NCI-H2196 treated with DMSO at 0.1 percent for 48 hours (cell line): ENCODE data around the gene S100A13.
"Not testable (repeated sequence)": the region's sequence is repeated elsewhere in the genome, so short reads cannot be mapped to it uniquely, and the experiment has no call there.

Experiments
- DNase-seq: peaks from one replicate; lab custom pipeline; 2025; ENCODE audit not compliant: unreplicated experiment; lab: John Stamatoyannopoulos, UW

S100A13 gene

DNA sequence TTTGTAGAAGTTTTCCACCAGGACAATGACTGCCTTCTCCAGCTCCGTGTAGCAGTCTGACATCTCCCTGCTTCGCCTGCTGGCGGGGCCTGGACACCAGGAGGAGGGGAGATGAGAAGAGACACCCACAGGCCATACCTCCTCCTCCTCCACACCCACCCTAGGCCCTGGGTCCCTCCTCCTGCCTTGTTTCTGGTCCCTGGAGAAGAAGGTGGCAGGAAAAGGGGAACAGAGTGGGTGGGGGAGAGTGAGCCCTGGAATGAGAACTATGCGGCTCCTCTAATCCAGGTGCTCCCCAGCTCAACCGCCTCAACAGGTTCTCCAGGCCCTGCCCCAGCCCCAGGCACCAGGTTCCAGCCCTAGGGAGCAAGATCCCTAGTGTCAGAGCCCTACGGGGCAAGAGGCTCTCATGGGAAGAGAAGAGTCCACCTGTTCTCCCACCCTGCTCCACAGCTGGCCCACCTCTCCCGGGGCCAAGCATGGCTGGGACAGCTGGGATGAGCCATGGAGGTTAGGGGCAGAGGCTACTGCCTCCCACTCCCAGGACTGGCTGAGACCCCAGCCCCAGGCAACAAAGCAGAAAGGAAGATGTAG lies 19.1 kb downstream of the S100A13 start:
- DNase-seq: no peak

DNA sequence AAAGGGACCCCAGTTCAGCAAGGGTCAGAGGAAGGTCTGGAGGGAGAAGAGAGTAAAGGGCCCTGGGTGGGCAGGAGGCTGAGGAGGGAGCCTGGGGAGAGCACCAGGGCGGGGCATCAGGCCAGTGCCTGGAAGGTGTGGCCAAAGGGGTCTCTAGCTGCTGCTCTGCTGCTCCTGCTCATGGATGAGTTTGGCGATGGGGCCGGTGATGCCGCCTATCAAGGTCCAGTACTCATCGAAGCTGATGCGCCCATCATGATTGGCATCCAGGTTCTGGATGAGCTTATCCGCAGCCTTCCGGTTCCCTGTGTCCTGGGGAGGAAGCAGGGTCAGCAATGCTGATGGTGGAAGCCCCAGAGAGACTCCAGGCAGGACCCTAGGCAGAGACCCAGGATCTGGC lies 19.9 kb downstream of the S100A13 start:
- DNase-seq: no peak

DNA sequence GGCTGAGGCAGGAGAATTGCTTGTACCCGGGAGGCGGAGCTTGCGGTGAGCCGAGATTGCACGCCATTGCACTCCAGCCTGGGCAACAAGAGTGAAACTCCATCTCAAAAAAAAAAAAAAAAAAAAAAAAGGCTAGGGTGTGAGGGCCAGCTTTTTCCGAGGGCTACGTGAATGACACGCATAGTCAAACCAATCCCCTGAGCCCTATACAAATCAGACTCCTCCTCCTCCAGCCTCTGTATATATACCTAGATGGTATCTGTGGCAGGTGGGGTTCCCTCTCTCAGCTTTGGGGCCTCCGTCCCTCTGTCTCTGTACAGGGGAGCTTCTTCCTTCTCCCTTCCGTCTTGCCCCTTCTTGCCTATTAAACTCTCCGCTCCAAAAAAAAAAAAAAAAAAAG lies 21.1 kb downstream of the S100A13 start:
- DNase-seq: no peak

DNA sequence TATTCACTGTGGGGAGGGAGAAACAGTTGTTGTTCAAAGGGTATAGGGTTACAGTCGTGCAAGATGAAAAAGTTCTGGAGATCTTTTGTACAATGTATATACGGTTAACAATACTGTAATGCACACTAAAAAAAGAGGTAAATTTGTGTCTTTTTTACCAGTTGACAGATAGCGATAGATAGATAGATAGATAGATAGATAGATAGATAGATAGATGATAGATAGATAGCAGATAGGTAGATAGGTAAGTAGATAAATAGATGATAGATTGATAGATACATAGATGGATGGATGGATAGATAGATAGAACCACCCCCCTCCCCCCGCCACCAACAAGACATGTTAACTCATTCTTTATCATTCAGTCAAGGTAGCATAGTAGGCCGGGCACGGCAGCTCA lies 24.6 kb downstream of the S100A13 start:
- DNase-seq: no peak

DNA sequence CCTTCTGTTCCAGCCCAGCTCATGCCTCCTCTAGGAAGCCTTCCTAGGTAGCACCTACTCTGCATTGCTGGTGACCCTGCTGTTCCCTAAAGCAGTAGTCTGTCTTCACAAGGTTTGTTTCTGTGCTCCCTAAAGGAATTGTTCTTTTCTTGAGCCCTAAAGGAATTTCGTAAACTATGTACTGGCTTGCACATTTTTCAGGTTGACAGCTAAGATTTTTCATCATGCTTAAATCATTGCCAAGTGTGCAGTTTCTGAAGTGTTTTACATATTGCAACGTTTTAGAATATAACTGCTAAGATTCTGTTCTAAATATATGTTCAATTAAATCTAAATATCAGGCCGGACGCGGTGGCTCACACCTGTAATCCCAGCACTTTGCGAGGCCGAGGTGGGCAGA lies 27.5 kb downstream of the S100A13 start:
- no peak for DNase-seq

DNA sequence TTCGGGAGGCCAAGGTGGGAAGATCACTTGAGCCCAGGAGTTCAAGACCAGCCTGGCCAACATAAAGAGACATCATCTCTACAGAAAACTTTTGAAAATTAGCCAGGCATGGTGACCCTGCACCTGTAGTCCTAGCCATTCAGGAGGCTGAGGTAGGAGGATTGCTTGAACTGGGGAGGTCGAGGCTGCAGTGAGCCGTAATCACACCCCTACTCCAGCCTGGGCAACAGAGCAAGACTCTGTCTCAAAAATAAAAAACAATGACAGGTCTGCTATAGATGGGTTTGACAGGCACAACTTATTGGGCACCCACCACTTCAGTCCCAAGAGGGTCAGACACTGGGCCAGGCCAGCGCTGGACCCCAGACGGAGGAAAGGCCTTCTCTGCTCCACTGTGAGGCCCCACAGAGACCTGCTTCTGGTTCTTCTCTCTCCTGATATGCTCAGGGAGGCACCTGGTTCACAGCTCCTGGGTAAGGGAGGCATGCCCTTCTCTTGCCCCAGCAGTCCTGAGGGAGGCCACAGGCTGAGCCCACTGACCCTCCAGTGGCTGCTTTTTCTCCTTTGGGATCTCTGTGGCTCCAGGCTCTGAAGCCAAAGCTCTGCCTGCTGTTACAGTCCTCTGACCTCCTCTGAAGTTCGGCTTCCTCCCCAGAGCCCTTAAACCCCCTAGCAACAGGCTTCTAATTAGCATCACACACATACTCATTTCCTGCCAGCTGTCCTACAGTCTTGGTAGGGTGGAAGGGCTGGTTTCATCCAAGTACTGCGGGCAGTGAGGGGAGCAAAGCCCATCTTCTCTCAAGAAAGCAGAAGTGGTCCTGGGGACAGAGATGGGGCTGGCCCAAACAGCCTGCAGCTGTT lies 28.8 kb downstream of the S100A13 start:
- DNase-seq: no peak

DNA sequence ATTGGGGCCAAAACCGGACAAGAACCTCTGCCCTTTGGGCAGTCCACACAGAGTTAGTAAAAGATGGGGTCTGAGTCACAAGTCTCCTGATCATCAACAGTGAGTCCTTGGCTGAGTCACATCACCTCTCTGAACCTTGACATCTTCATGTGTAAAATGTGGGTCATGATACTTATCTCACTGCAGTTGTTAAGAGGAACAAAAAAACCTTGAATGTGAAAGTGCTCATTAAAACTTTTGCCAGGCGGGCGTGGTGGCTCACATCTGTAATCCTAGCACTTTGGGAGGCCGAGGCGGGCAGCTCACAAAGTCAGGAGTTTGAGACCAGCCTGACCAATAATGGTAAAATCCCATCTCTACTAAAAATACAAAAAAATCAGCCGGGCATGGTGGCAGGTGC lies 30.1 kb downstream of the S100A13 start:
- no peak for DNase-seq

DNA sequence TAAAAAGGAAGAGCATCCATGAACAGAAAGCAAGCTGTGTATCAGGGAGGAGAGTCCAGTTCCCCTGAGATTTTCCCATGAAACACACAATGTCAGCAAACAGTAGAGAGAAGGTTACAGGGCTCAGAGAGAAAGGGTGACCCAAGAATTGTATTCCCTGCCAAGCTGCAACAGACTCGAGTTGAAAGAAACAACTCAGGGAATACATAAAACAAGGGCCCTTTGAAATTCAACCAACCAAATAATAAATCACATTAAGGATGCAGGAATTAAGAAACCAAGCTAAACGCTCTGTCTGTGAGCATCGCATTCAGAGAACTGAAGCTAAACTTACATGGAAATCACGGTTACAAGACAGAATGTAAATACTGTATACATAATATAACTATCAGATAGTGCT lies 34.6 kb downstream of the S100A13 start:
- no peak for DNase-seq

DNA sequence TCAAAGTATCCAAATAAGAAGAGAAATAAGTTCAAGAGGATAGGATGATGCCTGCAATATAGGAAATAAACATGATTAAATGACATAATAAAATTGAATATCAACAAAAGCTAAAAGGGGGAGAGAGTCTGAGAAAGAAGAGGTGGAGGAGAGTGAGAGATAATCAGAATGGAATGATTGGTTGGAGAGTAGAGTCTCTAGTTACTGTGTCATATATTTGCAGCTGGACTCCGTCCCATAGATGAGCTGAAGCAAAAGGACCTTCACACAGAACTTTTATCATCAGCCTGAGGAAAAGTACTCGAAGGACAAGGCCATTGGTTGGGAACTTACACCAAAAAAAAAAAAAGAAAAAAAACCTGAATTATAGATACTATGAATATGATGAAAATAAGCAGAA lies 38.8 kb downstream of the S100A13 start:
- no peak for DNase-seq

DNA sequence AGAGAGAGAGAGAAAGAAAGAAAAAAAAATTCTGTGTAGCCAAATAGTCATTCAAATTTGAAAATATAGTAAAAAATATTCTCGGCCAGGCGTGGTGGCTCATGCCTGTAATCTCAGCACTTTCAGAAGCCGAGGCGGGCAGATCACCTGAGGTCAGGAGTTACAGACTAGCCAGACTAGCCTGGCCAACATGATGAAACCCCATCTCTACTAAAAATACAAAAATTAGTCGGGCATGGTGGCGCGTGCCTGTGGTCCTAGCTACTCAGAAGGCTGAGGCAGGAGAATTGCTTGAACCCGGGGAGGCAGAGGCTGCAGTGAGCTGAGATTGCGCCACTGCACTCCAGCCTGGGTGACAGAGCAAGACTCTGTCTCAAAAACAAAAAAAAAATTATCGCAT lies 39.3 kb downstream of the S100A13 start:
- DNase-seq: not testable (repeated sequence)

DNA sequence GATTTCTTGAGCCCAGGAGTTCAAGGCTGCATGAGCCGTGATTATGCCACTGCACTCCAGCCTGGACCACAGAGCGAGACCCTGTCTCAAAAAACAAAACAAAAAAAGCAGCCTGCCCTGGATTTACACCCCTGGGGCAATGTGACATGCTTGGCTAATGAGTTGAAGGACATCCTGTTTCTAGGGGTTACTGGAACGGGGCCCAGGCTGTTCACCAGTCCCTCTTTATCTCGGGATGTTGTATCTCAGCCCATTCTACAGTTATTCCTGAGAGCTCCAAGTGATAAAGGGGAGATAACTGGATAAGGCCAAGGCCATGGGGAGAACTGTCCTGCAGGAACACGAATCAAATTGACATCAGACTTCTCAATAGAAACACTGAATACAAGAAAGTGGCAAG lies 40.0 kb downstream of the S100A13 start:
- DNase-seq: no peak

DNA sequence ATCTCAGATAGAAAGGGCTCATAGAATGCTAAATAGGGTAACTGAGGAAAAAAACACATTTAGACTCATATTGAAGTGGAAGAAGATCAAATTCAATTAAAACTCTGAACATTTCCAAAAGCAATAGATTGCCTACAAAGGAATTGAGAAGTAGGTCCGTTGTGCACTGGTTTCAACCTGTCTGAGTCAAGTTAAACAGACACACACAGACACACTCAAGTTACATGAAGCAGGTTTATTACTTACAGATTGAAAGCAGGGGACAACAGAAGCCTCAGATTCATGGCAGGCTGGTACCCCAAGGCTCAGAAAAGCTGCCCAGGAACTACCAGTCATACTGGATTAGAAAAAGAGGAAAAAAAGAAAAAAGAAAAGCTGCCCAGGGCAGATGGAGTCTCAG lies 41.0 kb downstream of the S100A13 start:
- DNase-seq: no peak

DNA sequence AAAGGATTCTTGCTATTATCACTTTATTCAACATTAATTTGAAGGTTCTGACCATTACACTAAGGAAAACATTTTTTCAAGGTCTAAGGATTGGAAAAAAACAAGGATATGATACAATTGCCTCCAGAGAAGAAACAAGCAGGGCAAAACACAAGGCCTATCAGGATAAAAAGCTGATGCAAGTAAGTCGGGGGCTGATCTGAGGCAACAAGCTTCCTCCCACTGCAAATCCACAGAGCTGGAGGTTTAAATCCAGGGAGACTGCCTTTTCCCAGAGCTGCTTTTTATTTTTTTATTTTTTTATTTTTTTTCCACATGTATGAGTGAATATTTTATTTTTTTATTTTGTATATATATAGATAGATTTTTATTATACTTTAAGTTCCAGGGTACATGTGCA lies 42.3 kb downstream of the S100A13 start:
- DNase-seq: no peak

DNA sequence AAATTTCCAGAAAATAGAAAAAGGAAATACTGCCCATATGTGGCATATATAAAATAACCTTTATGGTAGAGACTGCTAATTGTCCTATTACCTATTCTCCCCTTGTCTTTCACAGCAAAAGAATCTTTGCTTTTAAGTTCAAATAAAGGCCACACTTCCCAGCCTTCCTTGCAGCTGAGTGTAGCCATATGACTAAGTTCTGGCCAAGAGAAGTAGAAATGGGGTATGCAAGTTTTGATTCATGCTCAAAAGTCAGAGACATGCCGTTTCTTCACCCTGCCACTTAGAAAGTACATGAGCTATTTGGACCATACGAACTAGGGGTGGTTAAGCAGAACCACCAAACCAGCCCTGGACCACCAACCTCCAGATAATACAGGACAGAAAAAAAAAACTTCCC lies 43.3 kb downstream of the S100A13 start:
- no peak for DNase-seq

DNA sequence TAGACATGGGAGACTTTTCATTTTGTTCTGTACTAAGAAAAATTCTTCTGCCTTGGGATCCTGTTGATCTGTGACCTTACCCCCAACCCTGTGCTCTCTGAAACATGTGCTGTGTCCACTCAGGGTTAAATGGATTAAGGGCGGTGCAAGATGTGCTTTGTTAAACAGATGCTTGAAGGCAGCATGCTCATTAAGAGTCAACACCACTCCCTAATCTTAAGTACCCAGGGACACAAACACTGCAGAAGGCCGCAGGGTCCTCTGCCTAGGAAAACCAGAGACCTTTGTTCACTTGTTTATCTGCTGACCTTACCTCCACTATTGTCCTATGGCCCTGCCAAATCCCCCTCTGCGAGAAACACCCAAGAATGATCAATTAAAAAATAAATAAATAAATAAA lies 43.8 kb downstream of the S100A13 start:
- DNase-seq: not testable (repeated sequence)

DNA sequence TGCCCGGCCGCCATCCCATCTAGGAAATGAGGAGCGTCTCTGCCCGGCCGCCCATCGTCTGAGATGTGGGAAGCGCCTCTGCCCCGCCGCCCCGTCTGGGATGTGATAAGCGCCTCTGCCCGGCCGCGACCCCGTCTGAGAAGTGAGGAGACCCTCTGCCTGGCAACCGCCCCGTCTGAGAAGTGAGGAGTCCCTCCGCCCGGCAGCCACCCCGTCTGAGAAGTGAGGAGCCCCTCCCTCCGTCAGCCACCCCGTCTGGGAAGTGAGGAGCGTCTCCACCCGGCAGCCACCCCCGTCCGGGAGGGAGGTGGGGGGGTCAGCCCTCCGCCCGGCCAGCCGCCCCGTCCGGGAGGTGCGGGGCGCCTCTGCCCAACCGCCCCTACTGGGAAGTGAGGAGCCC lies 44.5 kb downstream of the S100A13 start:
- DNase-seq: not testable (repeated sequence)

DNA sequence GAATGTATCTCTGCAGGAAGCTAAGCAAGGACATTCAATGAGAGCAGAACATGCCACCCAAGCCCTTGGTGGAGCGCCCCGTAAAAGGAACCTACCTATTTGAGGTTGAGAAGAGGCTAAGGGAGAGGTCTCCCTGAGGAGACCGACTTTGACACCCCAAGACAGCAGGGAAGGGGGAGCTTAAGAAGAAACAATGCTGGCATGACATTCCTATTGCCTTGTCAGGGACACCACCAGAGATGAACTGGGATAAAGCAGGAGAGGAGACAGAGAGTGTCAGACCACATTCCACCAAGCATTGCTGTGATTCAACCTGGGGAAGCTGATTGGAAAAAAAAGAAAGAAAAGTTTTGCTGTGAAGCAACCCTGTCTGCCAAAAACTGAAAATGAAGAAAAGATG lies 48.4 kb downstream of the S100A13 start:
- no peak for DNase-seq

DNA sequence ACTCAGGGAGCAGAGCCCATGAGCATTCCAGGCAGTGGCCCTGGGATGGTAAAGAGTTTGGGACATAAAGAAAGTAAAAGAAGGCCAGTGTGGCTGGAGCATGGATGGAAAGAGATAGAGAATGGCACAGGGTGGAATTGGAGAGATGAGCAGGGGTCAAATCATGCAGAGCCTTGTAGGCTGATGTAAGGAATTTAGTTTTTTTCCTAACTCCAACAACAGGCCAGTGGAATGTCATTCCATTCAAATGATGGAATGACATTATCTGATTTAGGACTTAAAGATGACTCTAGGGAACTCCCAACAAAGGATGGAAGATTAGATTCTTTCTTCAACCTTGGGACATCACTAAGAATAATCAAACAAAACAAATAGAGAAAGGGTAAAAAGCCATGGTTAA lies 48.8 kb downstream of the S100A13 start:
- no peak for DNase-seq

DNA sequence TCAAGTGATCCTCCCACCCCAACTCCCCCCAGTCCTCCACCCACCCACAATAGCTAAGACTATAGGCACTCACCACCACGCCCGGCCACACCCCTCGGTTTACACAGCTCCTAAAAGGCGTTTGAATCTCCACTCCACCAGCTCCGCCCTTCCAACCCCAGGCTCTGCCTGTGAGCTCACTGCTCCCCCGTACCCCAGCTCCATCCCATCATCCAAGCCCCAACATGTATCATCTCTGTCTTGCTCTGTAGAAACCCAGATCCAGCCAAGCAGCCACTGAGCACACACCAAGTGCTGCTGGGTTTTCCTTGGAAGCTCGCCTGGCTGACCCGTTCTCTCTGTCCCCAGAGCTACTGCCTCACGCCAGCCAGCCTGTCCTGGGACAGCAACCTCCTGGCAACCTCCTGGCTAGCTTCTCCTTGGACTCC lies 49.7 kb downstream of the S100A13 start:
- DNase-seq: no peak

DNA sequence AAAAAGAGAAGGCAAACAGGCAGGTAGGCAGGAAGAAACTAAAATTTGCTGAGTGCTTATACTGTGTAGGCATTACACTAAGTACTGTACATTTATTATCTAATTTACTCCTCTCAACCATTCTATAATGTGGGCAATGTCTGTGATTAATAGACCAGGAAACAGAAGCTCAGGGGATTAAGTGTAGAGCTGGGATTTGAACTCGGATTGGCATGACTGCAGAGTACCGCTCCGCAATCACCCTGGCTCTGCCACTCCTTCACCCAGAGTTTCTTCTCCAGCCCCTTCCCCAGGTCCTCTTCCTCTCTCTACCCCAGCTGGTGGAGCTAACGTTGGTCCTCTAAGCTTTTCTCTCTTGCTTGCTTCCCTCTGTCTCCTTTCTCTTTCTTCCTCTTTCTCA lies 50.2 kb downstream of the S100A13 start:
- DNase-seq: no peak

DNA sequence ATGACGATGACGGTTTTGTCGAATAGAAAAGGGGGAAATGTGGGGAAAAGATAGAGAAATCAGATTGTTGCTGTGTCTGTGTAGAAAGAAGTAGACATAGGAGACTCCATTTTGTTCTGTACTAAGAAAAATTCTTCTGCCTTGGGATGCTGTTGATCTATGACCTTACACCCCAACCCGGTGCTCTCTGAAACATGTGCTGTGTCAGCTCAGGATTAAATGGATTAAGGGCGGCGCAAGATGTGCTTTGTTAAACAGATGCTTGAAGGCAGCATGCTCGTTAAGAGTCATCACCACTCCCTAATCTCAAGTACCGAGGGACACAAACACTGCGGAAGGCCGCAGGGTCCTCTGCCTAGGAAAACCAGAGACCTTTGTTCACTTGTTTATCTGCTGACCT lies 51.8 kb downstream of the S100A13 start:
- DNase-seq: not testable (repeated sequence)

DNA sequence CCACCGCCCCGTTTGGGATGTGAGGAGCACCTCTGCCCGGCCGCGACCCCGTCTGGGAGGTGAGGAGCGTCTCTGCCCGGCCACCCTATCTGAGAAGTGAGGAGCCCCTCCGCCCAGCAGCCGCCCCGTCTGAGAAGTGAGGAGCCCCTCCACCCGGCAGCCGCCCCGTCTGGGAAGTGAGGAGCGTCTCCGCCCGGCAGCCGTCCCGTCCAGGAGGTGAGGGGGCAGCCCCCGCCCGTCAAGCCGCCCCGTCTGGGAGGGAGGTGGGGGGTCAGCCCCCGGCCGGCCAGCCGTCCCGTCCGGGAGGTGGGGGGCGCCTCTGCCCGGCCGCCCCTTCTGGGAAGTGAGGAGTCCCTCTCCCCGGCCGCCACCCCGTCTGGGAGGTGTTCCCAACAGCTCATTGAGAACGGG lies 52.2 kb downstream of the S100A13 start:
- not testable (repeated sequence) for DNase-seq

DNA sequence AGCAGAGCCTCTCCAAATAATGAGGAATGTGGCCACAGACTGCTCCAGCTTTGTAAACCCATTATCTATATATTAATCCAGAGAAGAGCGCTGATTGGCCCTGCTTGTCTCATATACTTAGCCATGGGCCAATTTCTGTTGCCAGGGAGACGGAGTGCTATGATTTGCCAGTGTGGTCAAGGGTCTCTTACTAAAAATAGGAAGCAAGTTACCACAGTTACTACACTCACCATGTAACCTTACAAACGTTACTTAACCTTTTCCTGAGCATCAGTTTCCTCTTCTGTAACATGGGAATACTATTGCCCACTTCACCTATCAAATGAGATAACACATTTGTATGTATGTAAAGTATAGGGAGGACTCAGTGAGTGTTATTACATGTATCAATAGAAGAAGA lies 54.0 kb downstream of the S100A13 start:
- DNase-seq: no peak
